ENCODE data around the gene KLK1. TPM values are rescaled to one million over a fixed set of nuclear protein-coding genes. Genes with fewer than 3 reads are reported as not detected.

The KLK1 gene
- total RNA-seq, 1 donor from 2014 or later: 13.0 TPM

- TF ChIP-seq CTCF (IDR thresholded peaks at IDR 0.05): no peak
- H3K27ac Mint-ChIP-seq: no peak within 1 kb of the TSS
- no peak for ATAC-seq (ENCODE audit: low read depth)
- intact Hi-C loops (cut with micrococcal nuclease): no loop called here
- H3K4me1 Mint-ChIP-seq: peaks cover 25% of the 10 kb centered on the region
- H3K9me3 Mint-ChIP-seq: no peaks in the 10 kb centered on the region
- no peaks in the 10 kb centered on the region for H3K36me3 Mint-ChIP-seq (ENCODE audit: low read depth)
- DNase-seq: no peak
- ChIA-PET CTCF (no interaction called here), POLR2A (no interaction called here)
- no peak within 1 kb of the TSS for H3K4me3 Mint-ChIP-seq
- H3K27me3 Mint-ChIP-seq: peaks cover 36% of the 10 kb centered on the region
Measured at GRCh38 chr19:50833117-50833801, 9.7 kb upstream of the KLK1 start, which contains the start of gene KLK15. Gene KLK15 (minus strand): TSS chr19:50833574. CDS start chr19:50831492, 2,082 bp downstream.

GRCh38 chr19:50832666-50833065 is 9.1 kb upstream of the KLK1 start:
- H3K36me3 Mint-ChIP-seq (ENCODE audit: low read depth): no peaks in the 10 kb centered on the region
- intact Hi-C loops (cut with micrococcal nuclease): no loop called here
- CTCF ChIA-PET: no interaction called here
- POLR2A ChIA-PET: no interaction called here
- no peak for TF ChIP-seq CTCF (IDR thresholded peaks at IDR 0.05)
- H3K4me3 Mint-ChIP-seq: no peak overlapping the region
- no peak overlapping the region for H3K27ac Mint-ChIP-seq
- H3K27me3 Mint-ChIP-seq: peaks cover 39% of the 10 kb centered on the region
- DNase-seq (no peak), ATAC-seq (ENCODE audit: low read depth) (no peak)
- no peaks in the 10 kb centered on the region for H3K9me3 Mint-ChIP-seq
- peaks cover 23% of the 10 kb centered on the region for H3K4me1 Mint-ChIP-seq

GRCh38 chr19:50831026-50831396 is 7.4 kb upstream of the KLK1 start:
- Mint-ChIP-seq H3K9me3 (no peaks in the 10 kb centered on the region), H3K4me3 (no peak overlapping the region), H3K27me3 (peaks cover 33% of the 10 kb centered on the region), H3K4me1 (peaks cover 9% of the 10 kb centered on the region), H3K27ac (no peak overlapping the region), H3K36me3 (ENCODE audit: low read depth) (no peaks in the 10 kb centered on the region)
- POLR2A ChIA-PET: interaction anchor here (0.5 kb wide), 1 partner anchor 495 kb away, joined by 4 read pairs; no protein-coding TSS in a partner anchor
- ATAC-seq (ENCODE audit: low read depth) (no peak), DNase-seq (no peak)
- no peak for TF ChIP-seq CTCF (IDR thresholded peaks at IDR 0.05)
- CTCF ChIA-PET: no interaction called here
- intact Hi-C loops (cut with micrococcal nuclease): no loop called here

- H3K27ac Mint-ChIP-seq: no peak overlapping the region
- POLR2A ChIA-PET: no interaction called here
- no peak overlapping the region for H3K4me3 Mint-ChIP-seq
- peaks cover 33% of the 10 kb centered on the region for H3K27me3 Mint-ChIP-seq
- no peaks in the 10 kb centered on the region for H3K9me3 Mint-ChIP-seq
- H3K4me1 Mint-ChIP-seq: peaks cover 6% of the 10 kb centered on the region
- intact Hi-C loops (cut with micrococcal nuclease): no loop called here
- CTCF ChIA-PET: no interaction called here
- no peaks in the 10 kb centered on the region for H3K36me3 Mint-ChIP-seq (ENCODE audit: low read depth)
- DNase-seq (no peak), ATAC-seq (ENCODE audit: low read depth) (no peak)
- no peak for TF ChIP-seq CTCF (IDR thresholded peaks at IDR 0.05)
Measured at GRCh38 chr19:50830266-50831025, 6.9 kb upstream of the KLK1 start.

GRCh38 chr19:50829801-50830200 is 6.2 kb upstream of the KLK1 start:
- no peak for TF ChIP-seq CTCF (IDR thresholded peaks at IDR 0.05)
- Mint-ChIP-seq H3K27me3 (peaks cover 33% of the 10 kb centered on the region), H3K36me3 (ENCODE audit: low read depth) (no peaks in the 10 kb centered on the region), H3K4me3 (no peak overlapping the region), H3K9me3 (no peaks in the 10 kb centered on the region), H3K27ac (no peak overlapping the region), H3K4me1 (no peaks in the 10 kb centered on the region)
- intact Hi-C loops (cut with micrococcal nuclease): no loop called here
- DNase-seq (no peak), ATAC-seq (ENCODE audit: low read depth) (no peak)
- POLR2A ChIA-PET: no interaction called here
- CTCF ChIA-PET: no interaction called here
